HepG2 (cell line): ENCODE results near the gene ADCY1. TPM values are rescaled to one million over a fixed set of nuclear protein-coding genes. Genes with fewer than 3 reads are reported as not detected.

Experiments used
- ATAC-seq: fragments of 200-7000 bp; cut with Tn5 transposase; 3 replicates; pipeline ENCODE4 v1.9.1; 2020; ENCODE audit warnings: mild to moderate bottlenecking, moderate library complexity
- BruUV-seq: library from RNA; stranded (reverse); fragments of 400-500 nt; replicated peaks from 2 replicates; lab custom pipeline; 2021; lab: Mats Ljungman, UMichigan
- CTCF ChIA-PET: fragments of 300-600 bp; formaldehyde crosslinking; extraction: SDS; loops from one replicate; lab custom pipeline; 2021; ENCODE audit warnings: low total read pairs, inconsistent platforms, low intra/inter-chr PET ratio; lab: Yijun Ruan, JAX
- POLR2A ChIA-PET: fragments of 350-600 bp; sonication (Branson Sonifier 250); formaldehyde crosslinking; loops from one replicate; lab custom pipeline; 2020; ENCODE audit warnings: antibody characterized with exemption, inconsistent platforms; lab: Yijun Ruan, JAX
- DNase-seq: peaks from one replicate; pipeline ENCODE4 v3.0.0-alpha.2; 2015; ENCODE audit warnings: low spot score
- FAIRE-seq: peaks from 3 replicates; lab custom pipeline; 2011; peaks lifted over from hg19 to GRCh38; lab: Jason Lieb, UNC
- H2AFZ ChIP-seq: one replicate; pipeline ENCODE4 v1.6.1; 2011; ENCODE audit warnings: low read length, inconsistent platforms
- H3K27ac ChIP-seq: fragments of 300-600 bp; 3 replicates; pipeline ENCODE4 v1.8.0; 2011; ENCODE audit warnings: mixed run types, mild to moderate bottlenecking, mixed read lengths, low read length, inconsistent platforms; ENCODE audit not compliant: insufficient read depth; ENCODE audit errors: extremely low read length
- H3K27me3 ChIP-seq, 2 experiments: fragments of 200-600 bp in 1 of 2; 2 replicates in 1 of 2; 3 replicates in 1 of 2; pipeline versions ENCODE4 v1.6.0 to v1.8.0; 2011; ENCODE audit warnings: low read length in 2 of 2, mild to moderate bottlenecking in 2 of 2, moderate library complexity in 2 of 2, inconsistent platforms in 1 of 2; ENCODE audit not compliant: insufficient read depth in 2 of 2, control insufficient read depth in 1 of 2
- H3K36me3 ChIP-seq, 2 experiments: fragments of 200-600 bp in 1 of 2; replicated peaks in 1 of 2; 2 replicates in 1 of 2; 3 replicates in 1 of 2; pipeline versions ENCODE4 v1.5.1 to v1.8.0; 2011; ENCODE audit warnings: low read length in 2 of 2, inconsistent platforms in 1 of 2; ENCODE audit not compliant: insufficient read depth in 2 of 2, control insufficient read depth in 1 of 2
- H3K4me1 ChIP-seq: 2 replicates; pipeline ENCODE4 v1.5.1; 2012; ENCODE audit warnings: low read length, inconsistent platforms; ENCODE audit not compliant: insufficient read depth
- H3K4me2 ChIP-seq: 2 replicates; pipeline ENCODE4 v1.6.0; 2011; ENCODE audit warnings: low read depth, low read length, inconsistent platforms
- H3K4me3 ChIP-seq, 3 experiments: fragments of 200-600 bp in 1 of 3; sonication (generic), shearing (Covaris generic) in 1 of 3; replicated peaks in 1 of 3; 2 replicates each; pipeline ENCODE4 v1.5.1; 2011 to 2016; ENCODE audit warnings: low read length in 3 of 3, inconsistent platforms in 2 of 3, low read depth in 2 of 3, mild to moderate bottlenecking in 2 of 3, control low read depth in 1 of 3, mixed read lengths in 1 of 3; ENCODE audit not compliant: insufficient read depth in 1 of 3
- H3K79me2 ChIP-seq: one replicate; pipeline ENCODE4 v1.6.1; 2011; ENCODE audit warnings: low read length, inconsistent platforms; ENCODE audit not compliant: insufficient read depth
- H3K9ac ChIP-seq: 2 replicates; pipeline ENCODE4 v1.6.0; 2011; ENCODE audit warnings: mild to moderate bottlenecking, low read depth, low read length, inconsistent platforms; ENCODE audit not compliant: insufficient read depth
- H3K9me3 ChIP-seq: 2 replicates; pipeline ENCODE4 v1.5.1; 2012; ENCODE audit warnings: mild to moderate bottlenecking, low read length
- H4K20me1 ChIP-seq: 2 replicates; pipeline ENCODE4 v1.6.0; 2011; ENCODE audit warnings: inconsistent platforms, mild to moderate bottlenecking, low read length, moderate library complexity; ENCODE audit not compliant: insufficient read depth
- ATRX ChIP-seq: sonication (generic); formaldehyde crosslinking; IDR thresholded peaks from 2 replicates; pipeline ENCODE4 v1.4.0; 2020; ENCODE audit warnings: missing genetic modification reagents, borderline replicate concordance
- ERF ChIP-seq: IDR thresholded peaks from 2 replicates; pipeline ENCODE4 v1.6.1; 2018; ENCODE audit warnings: missing biosample characterization, missing genetic modification reagents
- KLF12 ChIP-seq: sonication (generic); formaldehyde crosslinking; IDR thresholded peaks from 2 replicates; pipeline ENCODE4 v1.4.0; 2020; ENCODE audit warnings: missing genetic modification reagents, borderline replicate concordance
- PRPF4 ChIP-seq: fragments of 200-400 bp; formaldehyde crosslinking; IDR thresholded peaks from 2 replicates; pipeline ENCODE4 v1.6.1; 2016; ENCODE audit warnings: low read length, low read depth; ENCODE audit not compliant: poor library complexity, severe bottlenecking
- ZBTB38 ChIP-seq: sonication (generic); formaldehyde crosslinking; IDR thresholded peaks from 2 replicates; pipeline ENCODE4 v1.5.1; 2020; ENCODE audit warnings: mild to moderate bottlenecking, missing genetic modification reagents
- ZNF543 ChIP-seq: sonication (generic); formaldehyde crosslinking; IDR thresholded peaks from 2 replicates; pipeline ENCODE4 v1.4.0; 2020; ENCODE audit warnings: mild to moderate bottlenecking, missing genetic modification reagents
- ZNF687 ChIP-seq: sonication (generic); formaldehyde crosslinking; IDR thresholded peaks from 2 replicates; pipeline ENCODE4 v1.5.1; 2020; ENCODE audit warnings: mild to moderate bottlenecking, missing genetic modification reagents, moderate library complexity
- WGBS: methylation state at CpG from one replicate; pipeline ENCODE4 v1.1.6; 2017; ENCODE audit warnings: low lambda C conversion rate; 5-methylcytosine and 5-hydroxymethylcytosine counted together
- in situ Hi-C: cut with HindIII; loops from 2 replicates; pipeline ENCODE4 v1.10.0; 2017; ENCODE audit warnings: low pct_unique_long_range_greater_than_20kb; ENCODE audit not compliant: extremely low pct_ligation_motif_present
- intact Hi-C: fragments of 100-400 bp; cut with micrococcal nuclease; formaldehyde crosslinking; loops from one replicate; pipeline ENCODE4 v1.10.0; 2022; ENCODE audit not compliant: unreplicated experiment
- polyA plus RNA-seq, 8 experiments: library from polyadenylated mRNA; depleted of rRNA in 3 of 8; stranded (reverse) in 7 of 8; unstranded in 1 of 8; fragments of >200 nt; fragmentation: Illumina TruSeq in 4 of 8; extraction: Trizol in 4 of 8; gene quantifications; 2 replicates each; pipeline versions ENCODE4 v1.2.1 to v1.2.3, GENCODE V29; 2011 to 2016; ENCODE audit warnings: low read depth in 4 of 8, missing spikeins in 1 of 8, mixed read lengths in 1 of 8; ENCODE audit not compliant: insufficient read depth in 1 of 8
- total RNA-seq, 5 experiments: library from RNA; depleted of rRNA; stranded (reverse); fragments of >200 nt; fragmentation: Illumina TruSeq; extraction: Trizol; gene quantifications; 2 replicates each; pipeline ENCODE4 v1.2.3, GENCODE V29; 2016; ENCODE audit warnings: low read depth in 1 of 5
- TF ChIP-seq, protein P1 (sequence below): sonication (generic); formaldehyde crosslinking; conservative IDR thresholded peaks from 2 replicates; pipeline ENCODE4 v1.8.0; 2022; ENCODE audit warnings: mild to moderate bottlenecking, moderate library complexity, missing genetic modification reagents

Gene ADCY1
- total and polyA plus RNA-seq, 2 of the 13 experiments (the other 11 are each of a cell fraction or from before 2014, with no cell fraction given): 0.80 to 1.2 TPM

- TF ChIP-seq ATRX (CRISPR knock-in tag) (no peak), ERF (CRISPR knock-in tag) (no peak), ZNF543 (CRISPR knock-in tag) (no peak), PRPF4 (no peak), KLF12 (CRISPR knock-in tag) (no peak), ZBTB38 (CRISPR knock-in tag) (no peak)
- no peak overlapping the region for H3K4me2 ChIP-seq
- WGBS: 7% methylated on average over 4 of the region's 8 CpGs
- FAIRE-seq (no peak), DNase-seq (no peak), ATAC-seq (no peak)
- peaks cover 1 to 18% of the 10 kb centered on the region in 2 experiments; a peak in 3 of 5 replicates for H3K27me3 ChIP-seq
- no peak overlapping the region for H2AFZ ChIP-seq
- CTCF ChIA-PET: no interaction called here
- H3K4me3 ChIP-seq: no peak overlapping the region
- H3K27ac ChIP-seq: no peak overlapping the region
- no peaks in the 10 kb centered on the region for H3K79me2 ChIP-seq
- BruUV-seq: no TSS peak
- H3K36me3 ChIP-seq: no peaks in the 10 kb centered on the region
- H4K20me1 ChIP-seq: no peaks in the 10 kb centered on the region
- POLR2A ChIA-PET: no interaction called here
- H3K9me3 ChIP-seq: no peaks in the 10 kb centered on the region
- no peaks in the 10 kb centered on the region for H3K4me1 ChIP-seq
- in situ Hi-C loops: no loop called here
- H3K9ac ChIP-seq: no peak overlapping the region
- intact Hi-C loops: no loop called here
These were observed 71.2 kb downstream of the ADCY1 start for GRCh38 chr7:45645141-45645969.

DNA sequence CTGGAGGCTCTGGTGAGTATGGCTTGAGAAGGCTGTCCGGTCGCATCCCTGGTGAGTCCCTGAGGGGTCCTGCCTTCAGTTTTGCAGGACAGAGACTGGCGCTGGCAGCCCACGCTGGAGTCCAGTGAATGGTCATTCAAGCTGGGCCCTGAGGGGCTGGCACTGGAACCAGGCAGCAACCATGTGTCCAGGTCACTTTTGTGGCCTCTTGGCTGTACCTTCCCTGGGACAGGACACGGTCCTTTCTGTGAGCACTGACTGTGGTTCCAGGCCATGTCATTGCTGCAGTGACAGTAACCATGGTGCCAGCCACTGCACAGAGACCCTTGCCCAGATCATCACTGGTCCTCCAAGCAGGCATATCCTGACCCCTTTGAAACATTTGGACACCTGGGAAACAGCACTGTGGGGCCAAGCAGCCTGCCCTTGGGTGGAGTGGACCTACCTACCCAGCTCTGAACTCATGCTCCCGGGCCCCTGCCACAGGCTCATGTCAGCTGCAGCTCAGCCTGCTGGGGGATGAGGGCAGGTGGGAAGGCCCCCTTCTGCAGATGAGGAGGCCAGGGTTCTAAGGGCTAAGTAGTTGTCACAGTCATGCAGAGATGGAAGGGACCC is 72.1 kb downstream of the ADCY1 start:
- H3K27me3 ChIP-seq: peaks cover 1 to 14% of the 10 kb centered on the region in 2 experiments; a peak in 3 of 5 replicates
- no peak overlapping the region for H3K27ac ChIP-seq
- no peak for FAIRE-seq
- ChIA-PET CTCF (no interaction called here), POLR2A (no interaction called here)
- H3K9me3 ChIP-seq: no peaks in the 10 kb centered on the region
- H3K4me2 ChIP-seq: no peak overlapping the region
- 70% methylated on average over 2 of the region's 6 CpGs for WGBS
- 0 out of 2 replicates have a peak, but pooled peaks have one; percentile 6 for TF ChIP-seq ZNF687 (CRISPR knock-in tag)
- TF ChIP-seq, protein P1, sequence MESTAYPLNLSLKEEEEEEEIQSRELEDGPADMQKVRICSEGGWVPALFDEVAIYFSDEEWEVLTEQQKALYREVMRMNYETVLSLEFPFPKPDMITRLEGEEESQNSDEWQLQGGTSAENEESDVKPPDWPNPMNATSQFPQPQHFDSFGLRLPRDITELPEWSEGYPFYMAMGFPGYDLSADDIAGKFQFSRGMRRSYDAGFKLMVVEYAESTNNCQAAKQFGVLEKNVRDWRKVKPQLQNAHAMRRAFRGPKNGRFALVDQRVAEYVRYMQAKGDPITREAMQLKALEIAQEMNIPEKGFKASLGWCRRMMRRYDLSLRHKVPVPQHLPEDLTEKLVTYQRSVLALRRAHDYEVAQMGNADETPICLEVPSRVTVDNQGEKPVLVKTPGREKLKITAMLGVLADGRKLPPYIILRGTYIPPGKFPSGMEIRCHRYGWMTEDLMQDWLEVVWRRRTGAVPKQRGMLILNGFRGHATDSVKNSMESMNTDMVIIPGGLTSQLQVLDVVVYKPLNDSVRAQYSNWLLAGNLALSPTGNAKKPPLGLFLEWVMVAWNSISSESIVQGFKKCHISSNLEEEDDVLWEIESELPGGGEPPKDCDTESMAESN (CRISPR knock-in tag): no peak
- no peak overlapping the region for H3K9ac ChIP-seq
- no peak for DNase-seq
- no peaks in the 10 kb centered on the region for H3K36me3 ChIP-seq
- H3K4me3 ChIP-seq: no peak overlapping the region
- no peaks in the 10 kb centered on the region for H3K4me1 ChIP-seq
- no peak overlapping the region for H2AFZ ChIP-seq
- no peaks in the 10 kb centered on the region for H3K79me2 ChIP-seq
- no peaks in the 10 kb centered on the region for H4K20me1 ChIP-seq
- ATAC-seq: no peak; the same call in 1 of the 3 replicates
- in situ Hi-C loops: no loop called here
- intact Hi-C loops: no loop called here
- no TSS peak for BruUV-seq
